ACC112 (cell line): ENCODE data around the gene AFG1L.
"Not testable (repeated sequence)": the region's sequence is repeated elsewhere in the genome, so short reads cannot be mapped to it uniquely, and the experiment has no call there.

ENCODE experiments used
- H2AFZ ChIP-seq: fragments of 200-600 bp; sonication (generic); one replicate; pipeline ENCODE4 v1.6.0; 2017; ENCODE audit warnings: antibody characterized with exemption, low read length; ENCODE audit not compliant: unreplicated experiment
- H3K27ac ChIP-seq: fragments of 200-600 bp; sonication (generic); 2 replicates; pipeline ENCODE4 v1.5.1; 2014; ENCODE audit warnings: low read depth, mild to moderate bottlenecking, antibody characterized with exemption, low read length, moderate library complexity
- H3K27me3 ChIP-seq: fragments of 200-600 bp; sonication (generic); 2 replicates; pipeline ENCODE4 v1.6.1; 2014; ENCODE audit warnings: mild to moderate bottlenecking, antibody characterized with exemption, low read length, moderate library complexity, mixed read lengths; ENCODE audit not compliant: insufficient read depth
- H3K36me3 ChIP-seq: fragments of 200-600 bp; sonication (generic); 2 replicates; pipeline ENCODE4 v1.6.1; 2016; ENCODE audit warnings: mild to moderate bottlenecking, antibody characterized with exemption, low read length, moderate library complexity, mixed read lengths; ENCODE audit not compliant: insufficient read depth
- H3K4me1 ChIP-seq: fragments of 200-600 bp; sonication (generic); one replicate; pipeline ENCODE4 v1.6.1; 2016; ENCODE audit warnings: low read length, mixed read lengths; ENCODE audit not compliant: insufficient read depth, unreplicated experiment, control insufficient read depth
- H3K4me3 ChIP-seq: fragments of 200-600 bp; sonication (generic); 2 replicates; pipeline ENCODE4 v1.5.1; 2014; ENCODE audit warnings: mild to moderate bottlenecking, low read depth, low read length
- H3K79me2 ChIP-seq: fragments of 200-600 bp; sonication (generic); one replicate; pipeline ENCODE4 v1.6.0; 2016; ENCODE audit warnings: low read length; ENCODE audit not compliant: control insufficient read depth, unreplicated experiment, insufficient read depth

The AFG1L gene

GRCh38 chr6:108260809-108261569 lies 33.9 kb upstream of the AFG1L start, which contains the start of gene SNX3:
SNX3 (minus strand) TSS chr6:108261040; CDS start chr6:108260921, 119 bp downstream.
- Histone ChIP-seq H3K4me1 (no peaks in the 10 kb centered on the region), H3K27ac (peak within 1 kb of the TSS; percentile 85), H3K27me3 (no peaks in the 10 kb centered on the region), H3K36me3 (0 out of 2 replicates have a peak, but pooled peaks cover 4% of the 10 kb centered on the region), H3K4me3 (peak within 1 kb of the TSS; percentile 99), H3K79me2 (peaks cover 49% of the 10 kb centered on the region), H2AFZ (peak within 1 kb of the TSS; percentile 100)

GRCh38 chr6:108263371-108263770 lies 31.5 kb upstream of the AFG1L start:
- no peaks in the 10 kb centered on the region for H3K4me1 ChIP-seq
- H3K4me3 ChIP-seq = no peak overlapping the region
- H3K79me2 ChIP-seq = peaks cover 27% of the 10 kb centered on the region
- H3K36me3 ChIP-seq = no peaks in the 10 kb centered on the region
- no peak overlapping the region for H3K27ac ChIP-seq
- H3K27me3 ChIP-seq = no peaks in the 10 kb centered on the region
- no peak overlapping the region for H2AFZ ChIP-seq

- H3K79me2 ChIP-seq = no peaks in the 10 kb centered on the region
- H3K4me1 ChIP-seq = no peaks in the 10 kb centered on the region
- H2AFZ ChIP-seq = no peak overlapping the region
- no peak overlapping the region for H3K4me3 ChIP-seq
- H3K27ac ChIP-seq = no peak overlapping the region
- no peaks in the 10 kb centered on the region for H3K36me3 ChIP-seq
- H3K27me3 ChIP-seq = no peaks in the 10 kb centered on the region
Observed at GRCh38 chr6:108268845-108269244, 26.0 kb upstream of the AFG1L start.

GRCh38 chr6:108269955-108270354 lies 24.9 kb upstream of the AFG1L start:
- not testable (repeated sequence) for H3K27me3 ChIP-seq, H3K79me2 ChIP-seq, H3K27ac ChIP-seq, H3K4me3 ChIP-seq, H2AFZ ChIP-seq, H3K36me3 ChIP-seq, H3K4me1 ChIP-seq

- H3K79me2 ChIP-seq = no peaks in the 10 kb centered on the region
- no peaks in the 10 kb centered on the region for H3K4me1 ChIP-seq
- no peak overlapping the region for H3K4me3 ChIP-seq
- H3K27me3 ChIP-seq = no peaks in the 10 kb centered on the region
- no peak overlapping the region for H2AFZ ChIP-seq
- H3K36me3 ChIP-seq = no peaks in the 10 kb centered on the region
- H3K27ac ChIP-seq = no peak overlapping the region
Observed at GRCh38 chr6:108274546-108274945, 20.3 kb upstream of the AFG1L start.

GRCh38 chr6:108275976-108276375 lies 18.9 kb upstream of the AFG1L start:
- Histone ChIP-seq H3K27ac (no peak overlapping the region), H3K36me3 (no peaks in the 10 kb centered on the region), H3K79me2 (no peaks in the 10 kb centered on the region), H3K27me3 (no peaks in the 10 kb centered on the region), H3K4me3 (no peak overlapping the region), H2AFZ (no peak overlapping the region), H3K4me1 (no peaks in the 10 kb centered on the region)

GRCh38 chr6:108277295-108277694 lies 17.6 kb upstream of the AFG1L start:
- no peak overlapping the region for H3K4me3 ChIP-seq
- H3K79me2 ChIP-seq = no peaks in the 10 kb centered on the region
- no peaks in the 10 kb centered on the region for H3K27me3 ChIP-seq

GRCh38 chr6:108277831-108278230 lies 17.0 kb upstream of the AFG1L start:
- no peak overlapping the region for H3K4me3 ChIP-seq
- no peak overlapping the region for H3K27ac ChIP-seq
- H3K27me3 ChIP-seq = no peaks in the 10 kb centered on the region
- no peaks in the 10 kb centered on the region for H3K79me2 ChIP-seq
- H3K4me1 ChIP-seq = no peaks in the 10 kb centered on the region
- no peaks in the 10 kb centered on the region for H3K36me3 ChIP-seq
- no peak overlapping the region for H2AFZ ChIP-seq

More at GRCh38 chr6:108277295-108277694, 17.6 kb upstream of the AFG1L start:
- no peak overlapping the region for H2AFZ ChIP-seq
- no peak overlapping the region for H3K27ac ChIP-seq
- no peaks in the 10 kb centered on the region for H3K36me3 ChIP-seq
- no peaks in the 10 kb centered on the region for H3K4me1 ChIP-seq

GRCh38 chr6:108285381-108285780 lies 9.5 kb upstream of the AFG1L start:
- Histone ChIP-seq H3K27me3 (no peaks in the 10 kb centered on the region), H3K79me2 (no peaks in the 10 kb centered on the region), H3K4me3 (no peak overlapping the region), H3K4me1 (no peaks in the 10 kb centered on the region), H2AFZ (no peak overlapping the region), H3K36me3 (no peaks in the 10 kb centered on the region), H3K27ac (no peak overlapping the region)

- Histone ChIP-seq H2AFZ (no peak overlapping the region), H3K27ac (no peak overlapping the region), H3K4me3 (no peak overlapping the region), H3K79me2 (no peaks in the 10 kb centered on the region), H3K27me3 (no peaks in the 10 kb centered on the region), H3K36me3 (no peaks in the 10 kb centered on the region), H3K4me1 (no peaks in the 10 kb centered on the region)
Observed at GRCh38 chr6:108286366-108286765, 8.5 kb upstream of the AFG1L start.

- no peaks in the 10 kb centered on the region for H3K79me2 ChIP-seq
- no peaks in the 10 kb centered on the region for H3K27me3 ChIP-seq
- no peak overlapping the region for H3K4me3 ChIP-seq
- no peaks in the 10 kb centered on the region for H3K4me1 ChIP-seq
- H3K27ac ChIP-seq = no peak overlapping the region
- H3K36me3 ChIP-seq = no peaks in the 10 kb centered on the region
- no peak overlapping the region for H2AFZ ChIP-seq
Observed at GRCh38 chr6:108287373-108287772, 7.5 kb upstream of the AFG1L start.
